ENCODE data around the gene TARS1.

TARS1 gene

DNA sequence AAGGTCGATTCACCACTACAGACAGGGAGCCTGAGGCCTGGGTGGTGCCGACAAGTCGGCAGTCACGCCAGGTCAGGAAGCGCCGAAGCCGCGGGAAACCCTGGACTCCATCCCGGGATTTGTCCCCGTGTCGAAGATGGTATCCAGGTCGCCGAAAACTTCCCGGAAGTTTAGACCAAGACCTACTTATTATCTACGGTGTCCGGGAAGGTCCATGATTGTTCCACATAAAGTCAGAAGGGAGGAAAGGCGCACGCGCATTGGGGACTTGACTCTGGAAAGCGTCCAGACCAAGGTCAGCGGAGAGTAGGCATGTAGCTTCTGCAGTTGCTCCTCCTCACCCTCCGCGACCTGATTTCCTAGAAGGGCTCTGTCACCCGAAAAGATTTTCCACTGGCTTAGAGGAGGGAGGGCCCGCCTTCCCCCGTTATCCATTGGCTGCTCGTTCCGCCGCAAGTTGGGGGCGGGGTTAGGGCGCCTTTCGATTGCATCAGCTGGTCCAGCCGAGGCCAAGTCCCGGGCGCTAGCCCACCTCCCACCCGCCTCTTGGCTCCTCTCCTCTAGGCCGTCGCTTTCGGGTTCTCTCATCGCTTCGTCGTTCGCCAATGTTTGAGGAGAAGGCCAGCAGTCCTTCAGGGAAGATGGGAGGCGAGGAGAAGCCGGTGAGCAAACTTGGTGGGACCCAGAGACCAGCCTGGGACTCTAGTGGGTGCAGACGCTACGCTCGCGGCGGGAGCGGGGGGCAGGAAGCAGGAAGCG, at the start of gene TARS1:
Gene TARS1, plus strand, starts transcription at position 484 of the 759 bp plus-strand sequence. Its CDS starts 122 bp downstream, at position 606.
- DNase-seq, result peak; percentile 93

DNA sequence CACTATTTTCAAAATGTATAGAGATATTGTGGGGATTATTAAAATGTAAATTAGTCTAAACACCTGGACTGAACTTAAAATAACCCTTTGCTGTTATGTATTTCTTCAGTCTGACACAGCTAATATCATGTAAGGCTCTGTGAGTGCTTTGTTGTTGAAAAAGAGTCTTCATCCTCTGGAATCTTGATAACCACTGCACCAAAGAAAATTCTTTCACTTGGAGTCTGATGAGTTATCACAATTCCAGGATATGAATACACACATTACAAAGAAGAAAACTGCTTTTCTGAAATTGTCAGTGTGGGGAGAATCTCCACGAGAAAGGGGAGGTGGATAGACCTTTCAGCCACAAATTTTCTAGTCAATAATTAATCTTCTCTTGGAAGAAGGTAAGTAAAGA, 42.3 kb upstream of the TARS1 start:
- no peak for DNase-seq

DNA sequence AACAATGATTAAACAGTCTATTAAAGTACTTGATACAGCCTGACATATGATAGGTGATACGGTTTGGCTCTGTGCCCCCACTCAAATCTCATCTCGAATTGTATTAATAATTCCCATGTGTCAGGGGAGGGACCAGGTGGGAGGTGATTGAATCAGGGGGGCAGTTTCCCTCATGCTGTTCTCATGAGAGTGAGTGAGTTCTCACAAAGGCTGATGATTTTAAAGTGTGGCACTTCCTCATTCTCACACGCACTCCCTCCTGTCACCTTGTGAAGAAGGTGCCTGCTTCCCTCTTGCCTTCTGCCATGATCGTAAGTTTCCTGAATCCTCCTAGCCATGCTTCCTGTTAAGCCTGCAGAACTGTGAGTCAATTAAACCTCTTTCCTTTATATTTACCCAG, 40.1 kb upstream of the TARS1 start:
- DNase-seq, result no peak

DNA sequence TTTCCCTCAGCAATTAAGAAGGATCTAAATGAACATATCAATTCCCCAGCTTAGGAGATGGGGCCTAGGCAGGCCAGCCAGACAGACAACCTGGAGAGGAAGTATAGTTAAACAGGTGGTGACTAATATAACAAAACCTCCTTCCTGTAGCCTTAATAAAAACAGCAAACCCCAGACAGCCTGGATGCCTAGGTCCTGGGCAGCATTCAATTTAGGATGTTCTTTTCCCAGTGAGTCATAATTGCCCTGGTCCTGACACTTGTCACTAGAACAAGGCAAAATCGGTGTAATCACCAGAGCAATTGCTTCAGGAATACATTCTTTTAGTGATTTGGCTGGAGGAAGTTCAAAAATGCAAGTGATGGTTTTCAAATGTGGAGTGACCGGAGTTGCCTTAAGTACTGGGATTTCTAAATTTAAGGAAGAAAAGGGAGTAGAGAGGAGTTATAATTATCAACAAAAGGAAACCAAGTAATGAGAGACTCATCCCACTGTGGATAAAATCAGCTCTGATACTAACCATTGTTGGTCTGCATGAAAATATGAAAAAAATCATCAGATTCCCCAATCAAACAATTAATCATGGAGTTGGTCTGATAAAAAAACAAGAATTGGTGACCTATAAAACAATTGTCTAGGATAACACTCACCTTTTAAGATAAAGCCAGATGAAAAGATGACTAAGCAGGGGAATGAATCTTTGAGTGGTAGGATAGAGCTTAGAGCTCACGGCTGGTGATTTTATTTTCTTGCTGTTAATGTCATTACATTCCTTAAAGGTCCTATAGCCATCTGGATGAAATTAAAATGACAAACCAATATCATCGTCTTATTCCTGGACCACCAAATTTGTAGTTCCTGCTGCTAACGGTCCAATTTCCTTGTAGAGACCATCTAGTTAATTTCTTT, 39.0 kb upstream of the TARS1 start:
- no peak for DNase-seq

DNA sequence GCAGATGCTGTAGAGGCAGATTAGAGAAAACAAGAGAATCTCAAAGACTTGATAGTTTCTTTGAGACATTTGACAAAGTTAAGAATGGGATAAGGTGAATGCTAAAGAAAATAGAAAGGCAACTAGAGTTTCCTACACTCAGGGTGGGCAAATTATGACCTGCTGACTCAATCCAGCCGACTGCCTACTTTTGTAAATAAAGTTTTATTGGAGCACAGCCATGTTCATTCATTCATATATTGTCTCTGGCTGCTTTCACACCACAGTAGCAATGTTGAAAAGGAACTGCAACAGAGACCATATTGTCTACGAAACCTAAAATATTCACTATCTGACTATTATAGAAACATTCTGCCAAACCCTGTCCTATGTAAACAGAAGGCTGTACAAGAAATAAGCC, 37.6 kb upstream of the TARS1 start:
- no peak for DNase-seq

DNA sequence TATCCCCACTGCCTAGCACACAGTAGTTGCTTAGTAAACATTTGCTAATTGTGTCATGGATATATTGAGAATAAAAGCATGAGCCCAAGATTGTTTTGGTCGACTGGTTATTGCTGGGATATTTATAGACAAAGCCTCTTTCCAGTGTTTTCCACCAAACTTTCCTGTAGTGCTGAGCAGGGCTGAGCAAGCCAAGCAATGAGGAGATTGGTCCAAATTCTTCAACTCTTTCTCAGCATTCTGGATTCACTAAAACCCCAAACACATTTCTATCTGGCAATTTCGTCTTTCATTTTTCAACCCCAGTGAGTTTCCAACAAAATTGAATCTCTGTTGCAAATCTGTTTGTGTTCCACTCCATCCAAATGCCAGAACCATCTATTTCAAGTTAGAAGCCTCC, 31.9 kb upstream of the TARS1 start:
- DNase-seq, result no peak

DNA sequence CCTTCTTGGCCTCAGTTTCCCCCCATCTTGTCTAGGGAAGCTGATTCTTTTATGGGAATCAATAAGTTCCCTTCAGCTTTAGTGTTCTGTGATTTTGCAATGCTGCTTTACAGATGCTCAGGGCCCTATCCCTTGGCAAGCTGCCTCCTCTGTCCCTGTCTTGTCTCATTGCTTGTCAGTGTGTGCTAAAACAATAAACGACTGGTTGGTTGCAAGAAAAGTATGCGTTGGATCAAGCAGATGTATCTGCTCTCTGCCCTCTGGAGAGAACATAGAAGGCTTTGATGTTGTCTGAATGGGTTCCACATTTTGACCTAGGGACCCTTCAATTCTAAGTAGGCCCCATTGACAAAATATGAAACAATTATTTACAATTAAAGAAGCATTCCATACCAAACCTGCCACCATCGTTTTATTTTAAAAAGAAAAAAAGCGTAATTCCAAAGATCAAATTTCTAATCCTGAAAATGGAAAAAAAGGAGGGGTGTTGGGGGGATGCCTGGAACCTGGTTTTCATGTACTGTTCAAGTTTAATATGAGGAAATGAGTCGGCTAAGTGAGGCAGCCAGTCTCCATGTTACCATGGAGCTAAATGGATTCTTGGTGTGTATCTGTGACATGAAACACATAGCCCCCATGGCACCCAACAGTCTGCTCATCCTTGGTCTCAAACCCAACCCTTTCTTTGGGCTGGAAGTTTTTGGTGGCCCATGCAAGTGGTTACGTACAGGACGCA, 31.2 kb upstream of the TARS1 start:
- no peak for DNase-seq

DNA sequence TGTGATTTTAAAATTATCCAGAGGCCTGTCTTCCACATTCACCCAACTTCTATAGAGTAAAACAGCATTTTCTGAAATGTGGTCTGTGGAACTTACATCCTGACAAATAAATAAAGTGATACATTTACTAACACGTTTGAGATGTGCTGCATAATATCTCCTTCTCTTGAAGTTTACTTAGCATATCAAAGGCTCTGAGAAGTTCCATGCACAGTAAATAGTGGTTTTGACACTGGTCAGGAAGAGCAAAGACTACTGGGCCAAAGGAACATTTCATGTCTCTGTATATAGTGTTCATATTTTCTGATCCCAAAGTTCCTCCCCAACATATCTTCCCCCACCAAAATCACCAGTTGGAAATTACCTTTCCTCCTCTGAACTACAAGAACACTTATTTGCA, 30.5 kb upstream of the TARS1 start:
- no peak for DNase-seq

DNA sequence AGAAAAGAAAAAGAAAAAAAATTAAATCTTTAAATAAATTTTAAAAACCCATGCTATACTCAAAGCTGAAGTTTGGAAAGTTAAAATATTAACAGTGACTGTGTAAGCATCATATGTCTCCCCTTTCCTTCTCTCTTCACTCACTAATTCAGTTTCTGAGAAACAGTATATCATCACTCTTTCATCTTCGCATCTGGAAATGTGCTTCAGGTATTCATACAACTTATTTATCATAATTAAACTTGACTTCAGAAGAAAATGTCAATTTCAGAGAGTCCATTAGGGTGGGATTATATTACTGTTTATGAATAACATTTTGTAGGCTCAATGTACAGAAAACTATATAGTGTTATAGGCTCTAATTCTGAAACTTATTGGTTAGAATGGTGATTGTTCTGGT, 29.3 kb upstream of the TARS1 start:
- DNase-seq, result no peak

DNA sequence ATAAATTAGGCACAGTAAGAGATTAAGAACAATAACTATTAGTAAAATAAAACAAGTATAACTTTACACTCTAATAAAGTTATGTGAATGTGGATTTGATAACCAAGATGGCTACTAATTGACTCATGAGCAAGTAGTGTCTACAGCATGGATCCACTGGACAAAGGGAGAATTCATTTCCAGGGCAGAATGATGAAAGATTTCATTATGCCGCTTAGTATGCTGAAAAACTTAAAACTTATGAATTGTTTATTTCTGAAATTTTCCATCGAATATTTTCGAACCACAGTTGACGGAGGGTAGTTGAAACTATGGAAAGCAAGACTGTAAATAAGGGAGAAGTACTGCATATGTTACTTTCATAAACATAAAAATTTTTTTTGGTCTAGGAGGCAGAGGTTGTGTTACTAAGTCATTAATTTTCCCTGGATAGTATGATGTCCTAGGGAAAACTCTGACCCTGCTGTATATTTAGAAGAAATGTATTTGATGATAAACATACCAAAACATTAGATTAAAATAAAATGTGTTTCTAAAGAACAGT, 24.9 kb upstream of the TARS1 start:
- no peak for DNase-seq

DNA sequence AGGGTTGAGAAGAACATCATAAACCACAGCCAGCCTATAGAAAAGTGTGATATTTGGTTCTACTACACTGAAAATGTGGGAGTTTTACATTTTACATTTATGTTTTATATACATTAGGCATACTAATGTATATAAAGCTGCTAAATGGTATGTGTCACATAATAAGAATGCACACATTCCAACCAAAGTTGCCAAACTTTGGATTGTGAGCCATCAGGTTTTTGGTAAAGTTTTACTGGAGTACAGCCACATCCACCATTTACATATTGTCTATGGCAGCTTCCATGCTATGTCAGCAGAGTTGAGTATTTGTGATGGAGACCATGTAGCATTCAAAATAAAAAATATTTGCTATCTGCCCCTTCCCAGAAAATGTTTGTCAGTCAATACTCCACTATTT, 23.1 kb upstream of the TARS1 start:
- DNase-seq, result no peak

DNA sequence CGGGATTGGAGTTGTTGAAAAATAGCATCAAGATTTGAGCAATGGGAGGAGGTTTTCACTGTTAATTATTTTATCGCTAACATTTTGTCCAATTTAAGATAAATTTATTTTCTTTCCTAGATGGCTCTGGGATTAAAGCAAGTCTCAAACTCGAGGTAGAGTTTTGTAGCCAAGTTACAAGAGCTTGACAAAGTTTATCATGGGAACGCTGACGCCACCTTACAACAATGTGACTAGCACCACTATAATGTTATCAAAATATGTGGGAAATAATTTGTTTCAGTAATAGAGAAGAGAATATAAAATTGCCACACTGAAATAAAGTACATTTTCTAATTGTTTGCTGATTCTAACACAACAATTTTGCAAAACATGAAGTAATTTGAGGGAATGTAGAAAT, 19.8 kb upstream of the TARS1 start:
- DNase-seq, result no peak

DNA sequence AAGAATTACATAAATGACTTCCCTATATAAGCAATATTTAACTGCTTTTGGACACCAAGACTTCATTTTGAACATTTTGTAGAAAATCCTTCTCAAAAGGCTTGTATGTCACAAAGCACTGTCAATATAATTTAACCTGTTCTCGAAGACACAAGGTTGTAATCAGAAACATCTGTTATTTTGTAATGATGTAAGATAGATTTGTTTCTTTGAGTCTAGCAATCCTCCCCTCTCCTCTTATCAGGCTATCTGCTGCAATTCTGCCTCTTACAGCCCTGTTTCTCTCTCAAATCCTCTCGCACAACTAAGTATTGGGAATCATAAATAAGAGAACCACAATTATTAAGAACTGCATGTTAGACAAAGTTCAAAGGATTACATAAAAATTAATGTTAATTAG, 18.6 kb upstream of the TARS1 start:
- DNase-seq, result no peak

DNA sequence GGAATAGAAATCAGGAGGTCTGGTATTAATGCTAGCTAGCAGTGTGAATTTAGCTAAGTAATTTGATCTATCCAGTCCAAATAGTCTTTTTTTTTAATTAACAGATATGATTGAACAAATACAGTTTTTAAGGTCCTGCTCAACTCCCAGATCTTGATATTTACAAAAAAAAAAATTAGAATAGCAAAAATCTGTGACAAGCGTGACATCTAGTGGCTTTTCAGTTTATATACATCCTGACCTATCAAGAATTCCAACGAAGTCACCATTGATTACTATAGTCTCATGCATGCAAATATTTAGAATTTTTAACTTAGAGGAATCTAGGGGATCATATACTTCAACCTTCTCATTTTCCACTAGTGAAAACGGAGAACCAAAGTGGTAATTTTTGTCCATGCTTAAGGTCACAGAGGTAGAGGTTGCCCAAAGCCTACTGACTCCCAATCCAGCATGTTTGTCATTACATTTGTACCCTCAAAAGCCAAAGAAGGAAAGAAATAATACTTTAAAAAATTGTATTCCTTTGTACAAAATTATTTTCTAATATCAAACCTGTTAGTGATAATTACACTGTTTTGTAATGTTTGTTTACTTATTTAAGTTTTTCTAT, 17.6 kb upstream of the TARS1 start:
- no peak for DNase-seq

DNA sequence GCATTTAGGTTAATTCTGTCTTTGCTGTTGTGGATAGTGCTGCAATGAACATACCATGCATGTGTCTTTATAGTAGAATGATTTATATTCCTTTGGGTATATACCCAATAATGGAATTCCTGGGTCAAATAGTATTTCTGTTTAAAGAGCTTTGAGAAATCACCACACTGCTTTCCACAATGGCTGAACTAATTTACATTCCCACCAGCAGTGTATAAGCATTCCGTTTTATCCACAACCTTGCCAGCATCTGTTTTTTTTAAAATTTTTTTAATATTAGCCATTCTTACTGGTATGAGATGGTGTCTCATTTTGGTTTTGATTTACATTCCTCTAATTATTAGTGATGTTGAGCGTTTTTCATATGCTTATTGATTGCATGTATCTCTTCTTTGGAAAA, 15.5 kb upstream of the TARS1 start:
- DNase-seq, result no peak

DNA sequence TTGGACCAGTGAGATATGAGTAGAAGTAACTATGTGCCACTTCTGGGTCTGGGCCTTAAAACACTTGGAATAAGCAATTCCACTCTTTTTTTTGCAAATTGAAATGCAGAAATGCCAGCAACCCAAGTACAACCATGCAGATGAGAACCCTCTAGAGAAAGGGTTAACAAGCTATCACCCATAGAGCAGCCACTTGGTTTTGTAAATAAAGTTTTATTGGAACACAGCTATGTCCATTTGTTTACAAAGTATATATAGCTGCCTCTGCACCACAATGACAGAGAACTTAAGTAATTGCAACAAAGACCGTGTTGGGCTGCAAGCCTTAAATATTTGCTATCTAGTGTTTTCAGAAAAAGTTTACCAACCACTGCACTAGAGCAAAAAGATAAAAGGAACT, 9.8 kb upstream of the TARS1 start:
- DNase-seq, result no peak

DNA sequence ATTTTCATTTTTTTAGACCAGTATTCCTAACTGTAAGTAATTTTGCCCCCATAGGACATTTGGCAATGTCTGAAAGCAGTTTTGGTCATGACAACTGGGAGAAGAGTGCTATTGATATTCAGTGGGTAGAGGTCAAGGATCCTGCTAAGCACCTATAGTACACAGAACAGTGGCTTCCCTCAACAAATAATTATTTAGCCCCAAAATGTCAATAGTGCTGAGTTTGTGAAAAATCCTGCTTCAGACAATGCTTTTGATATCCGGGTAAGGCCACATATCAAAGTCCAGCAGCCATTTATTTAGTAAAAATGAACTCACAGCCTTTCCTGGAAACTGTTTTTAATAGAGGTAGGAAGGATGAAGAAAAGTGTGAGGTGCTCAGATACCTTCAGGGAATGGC, 8.1 kb upstream of the TARS1 start:
- DNase-seq, result no peak

DNA sequence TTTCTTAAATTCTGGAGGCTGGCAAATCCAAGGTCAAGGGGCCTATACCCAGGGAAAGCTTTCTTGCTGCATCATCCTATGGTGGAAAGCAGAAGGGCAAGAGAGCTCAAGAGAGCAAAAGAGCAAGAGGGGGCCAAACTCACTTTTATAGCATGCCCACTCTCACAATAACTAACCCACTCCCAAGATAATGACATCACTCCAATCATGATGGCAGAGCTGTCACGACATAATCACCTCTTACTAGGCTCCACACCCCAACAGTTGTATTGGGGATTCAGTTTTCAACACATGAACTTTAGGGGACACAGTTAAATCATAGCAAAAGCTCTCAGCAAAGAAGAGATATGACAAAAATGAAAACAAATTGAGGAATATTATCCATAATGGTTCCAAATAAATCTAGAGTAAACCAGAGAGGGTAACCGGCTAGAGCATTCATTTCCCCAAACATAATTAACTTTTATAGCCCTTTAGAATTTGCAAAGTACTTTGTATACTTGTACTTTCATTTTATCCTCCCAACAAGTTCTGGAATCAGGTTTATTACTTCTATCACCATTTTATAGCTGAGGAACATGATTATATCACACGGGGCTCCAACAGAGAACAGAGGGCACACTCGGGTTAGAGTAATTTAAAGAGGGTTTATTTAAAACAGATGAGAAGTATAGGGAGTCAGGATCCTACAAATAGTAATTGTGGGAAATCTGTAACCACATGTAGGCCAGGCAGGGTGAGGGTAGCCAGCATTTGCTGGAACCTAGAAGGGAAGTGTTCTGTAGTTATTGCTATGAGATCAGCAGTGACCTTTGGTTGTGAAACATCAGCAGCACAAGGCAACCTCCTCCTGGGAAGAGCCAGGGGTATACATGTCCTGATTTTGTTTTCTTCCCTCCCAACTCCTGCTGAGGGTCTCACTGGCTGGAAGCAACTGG, 7.2 kb upstream of the TARS1 start:
- no peak for DNase-seq

DNA sequence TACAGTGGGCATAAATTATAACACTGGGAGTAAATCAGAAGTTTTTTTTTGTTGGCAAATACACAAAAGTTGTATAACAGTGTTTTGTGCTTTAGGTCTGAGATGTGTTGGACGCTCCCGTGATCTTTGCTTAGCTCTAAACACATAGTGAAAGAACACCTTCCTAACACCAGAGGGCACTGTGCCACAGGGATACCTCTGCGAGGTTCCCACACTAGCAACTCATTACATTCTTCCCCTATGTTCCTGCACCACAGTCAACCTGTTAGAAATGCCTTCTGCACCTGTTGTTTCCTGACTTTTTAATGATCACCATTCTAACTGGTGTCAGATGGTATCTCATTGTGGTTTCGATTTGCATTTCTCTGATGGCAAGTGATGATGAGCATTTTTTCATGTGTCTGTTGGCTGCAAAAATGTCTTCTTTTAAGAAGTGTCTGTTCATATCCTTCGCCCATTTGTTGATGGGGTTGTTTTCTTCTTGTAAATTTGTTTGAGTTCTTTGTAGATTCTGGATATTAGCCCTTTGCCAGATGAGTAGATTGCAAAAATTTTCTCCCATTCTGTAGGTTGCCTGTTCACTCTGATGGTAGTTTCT, 4.8 kb upstream of the TARS1 start:
- DNase-seq, result peak; percentile 41

DNA sequence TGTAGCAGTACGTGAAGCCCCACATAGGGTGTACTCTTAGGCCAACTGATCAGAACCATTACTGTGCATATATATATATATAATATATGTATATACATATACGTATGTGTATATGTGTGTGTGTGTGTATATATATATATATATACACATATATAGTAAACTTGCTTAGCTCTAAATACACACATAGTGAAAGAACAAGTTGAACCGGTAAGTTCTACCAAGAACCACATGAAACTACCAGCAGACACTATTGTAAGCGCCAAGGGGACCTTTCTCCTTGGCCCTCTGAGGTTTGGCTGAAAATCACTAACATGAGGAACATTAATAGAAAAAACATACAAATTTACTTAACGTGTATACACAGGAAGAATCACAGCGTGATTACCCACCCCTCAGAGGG, 1.8 kb upstream of the TARS1 start:
- no peak for DNase-seq

DNA sequence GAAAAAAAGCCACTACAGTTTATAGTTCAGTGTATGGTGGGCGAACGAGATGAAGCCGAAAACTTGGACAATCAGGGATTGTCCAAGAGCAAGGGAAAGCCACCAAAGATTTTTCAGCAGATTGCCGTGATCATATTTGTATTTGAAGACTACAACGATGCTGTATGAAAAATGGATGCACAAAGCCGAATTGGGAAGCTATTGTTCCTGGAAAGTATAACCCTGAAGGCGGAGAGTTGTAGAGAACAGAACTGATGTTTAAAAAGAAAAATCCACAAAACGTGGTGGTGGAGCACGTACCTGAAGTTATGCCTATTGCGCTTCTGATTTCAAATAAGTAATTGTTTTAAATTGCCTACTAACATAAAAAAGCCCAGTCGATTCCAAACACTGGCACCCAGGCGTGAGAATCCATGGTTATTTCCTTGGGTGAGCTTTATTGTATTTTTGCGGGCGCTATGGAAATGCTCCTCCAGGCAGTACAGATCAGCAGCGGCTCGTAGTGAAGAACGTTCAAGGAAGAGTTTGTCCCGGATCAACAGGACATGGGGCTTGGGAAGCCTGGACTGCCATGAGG, 772 bp upstream of the TARS1 start:
- no peak for DNase-seq
